ENCODE results near the gene MED8. TPM values are rescaled to one million over a fixed set of nuclear protein-coding genes. Genes with fewer than 3 reads are reported as not detected.

Gene MED8
- 40.8 and 41.6 TPM in 2 replicates for total RNA-seq

GRCh38 chr1:43389326-43390313, at the start of gene MED8, which contains the start of gene SZT2:
Gene MED8, minus strand, starts transcription at chr1:43389800. Its CDS starts 36 bp downstream, at chr1:43389764.
Gene SZT2, plus strand, starts transcription at chr1:43389899. Its CDS starts 70 bp downstream, at chr1:43389969.
- Mint-ChIP-seq H3K4me3 (ENCODE audit: low read depth) (peak within 1 kb of the TSS; percentile 100), H3K4me1 (ENCODE audit: low read depth) (peaks cover 20% of the 10 kb centered on the region), H3K27ac (peak within 1 kb of the TSS; percentile 88), H3K27me3 (ENCODE audit: low read depth) (no peaks in the 10 kb centered on the region), H3K36me3 (ENCODE audit: low read depth) (peaks cover 43% of the 10 kb centered on the region), H3K9me3 (no peaks in the 10 kb centered on the region)
- DNase-seq (ENCODE audit: low spot score), result peak; percentile 91
- intact Hi-C loops (cut with micrococcal nuclease), result loop anchor here (1.0 kb wide), 1 partner anchor 21 kb away; the partner anchor contains the start of gene ELOVL1

- Mint-ChIP-seq H3K4me3 (ENCODE audit: low read depth) (no peak overlapping the region), H3K4me1 (ENCODE audit: low read depth) (no peaks in the 10 kb centered on the region), H3K9me3 (no peaks in the 10 kb centered on the region), H3K36me3 (ENCODE audit: low read depth) (peaks cover 43% of the 10 kb centered on the region), H3K27ac (no peak overlapping the region), H3K27me3 (ENCODE audit: low read depth) (no peaks in the 10 kb centered on the region)
- DNase-seq (ENCODE audit: low spot score), result no peak
- intact Hi-C loops (cut with micrococcal nuclease), result no loop called here
Measured at GRCh38 chr1:43438953-43439581, 49.5 kb upstream of the MED8 start.

- Mint-ChIP-seq H3K4me1 (ENCODE audit: low read depth) (no peaks in the 10 kb centered on the region), H3K4me3 (ENCODE audit: low read depth) (no peak overlapping the region), H3K9me3 (no peaks in the 10 kb centered on the region), H3K27me3 (ENCODE audit: low read depth) (no peaks in the 10 kb centered on the region), H3K36me3 (ENCODE audit: low read depth) (peaks cover 46% of the 10 kb centered on the region), H3K27ac (no peak overlapping the region)
- no peak for DNase-seq (ENCODE audit: low spot score)
- intact Hi-C loops (cut with micrococcal nuclease), result no loop called here
Measured at GRCh38 chr1:43438576-43438952, 49.0 kb upstream of the MED8 start.

GRCh38 chr1:43438006-43438405, 48.4 kb upstream of the MED8 start:
- DNase-seq (ENCODE audit: low spot score), result no peak
- Mint-ChIP-seq H3K27ac (no peak overlapping the region), H3K4me3 (ENCODE audit: low read depth) (no peak overlapping the region), H3K9me3 (no peaks in the 10 kb centered on the region), H3K36me3 (ENCODE audit: low read depth) (peaks cover 49% of the 10 kb centered on the region), H3K4me1 (ENCODE audit: low read depth) (no peaks in the 10 kb centered on the region), H3K27me3 (ENCODE audit: low read depth) (no peaks in the 10 kb centered on the region)
- intact Hi-C loops (cut with micrococcal nuclease), result no loop called here

GRCh38 chr1:43437031-43437973, 47.7 kb upstream of the MED8 start:
- Mint-ChIP-seq H3K27me3 (ENCODE audit: low read depth) (no peaks in the 10 kb centered on the region), H3K9me3 (no peaks in the 10 kb centered on the region), H3K4me1 (ENCODE audit: low read depth) (no peaks in the 10 kb centered on the region), H3K27ac (no peak overlapping the region), H3K4me3 (ENCODE audit: low read depth) (no peak overlapping the region), H3K36me3 (ENCODE audit: low read depth) (peaks cover 53% of the 10 kb centered on the region)
- no peak for DNase-seq (ENCODE audit: low spot score)
- intact Hi-C loops (cut with micrococcal nuclease), result no loop called here

GRCh38 chr1:43436371-43436770, 46.8 kb upstream of the MED8 start:
- Mint-ChIP-seq H3K27ac (no peak overlapping the region), H3K36me3 (ENCODE audit: low read depth) (peaks cover 59% of the 10 kb centered on the region), H3K27me3 (ENCODE audit: low read depth) (no peaks in the 10 kb centered on the region), H3K4me3 (ENCODE audit: low read depth) (no peak overlapping the region), H3K4me1 (ENCODE audit: low read depth) (no peaks in the 10 kb centered on the region), H3K9me3 (no peaks in the 10 kb centered on the region)
- intact Hi-C loops (cut with micrococcal nuclease), result no loop called here
- no peak for DNase-seq (ENCODE audit: low spot score)

GRCh38 chr1:43435146-43436145, 45.8 kb upstream of the MED8 start:
- Mint-ChIP-seq H3K27ac (no peak overlapping the region), H3K36me3 (ENCODE audit: low read depth) (peaks cover 61% of the 10 kb centered on the region), H3K27me3 (ENCODE audit: low read depth) (no peaks in the 10 kb centered on the region), H3K4me1 (ENCODE audit: low read depth) (no peaks in the 10 kb centered on the region), H3K9me3 (no peaks in the 10 kb centered on the region), H3K4me3 (ENCODE audit: low read depth) (no peak overlapping the region)
- DNase-seq (ENCODE audit: low spot score), result no peak
- intact Hi-C loops (cut with micrococcal nuclease), result no loop called here

GRCh38 chr1:43434256-43434655, 44.7 kb upstream of the MED8 start:
- no peaks in the 10 kb centered on the region for H3K9me3 Mint-ChIP-seq
- H3K4me3 Mint-ChIP-seq (ENCODE audit: low read depth), result no peak overlapping the region
- intact Hi-C loops (cut with micrococcal nuclease), result no loop called here
- H3K36me3 Mint-ChIP-seq (ENCODE audit: low read depth), result peaks cover 72% of the 10 kb centered on the region
- H3K27ac Mint-ChIP-seq, result no peak overlapping the region
- H3K27me3 Mint-ChIP-seq (ENCODE audit: low read depth), result no peaks in the 10 kb centered on the region
- DNase-seq (ENCODE audit: low spot score), result no peak
- no peaks in the 10 kb centered on the region for H3K4me1 Mint-ChIP-seq (ENCODE audit: low read depth)

- DNase-seq (ENCODE audit: low spot score), result no peak
- peaks cover 65% of the 10 kb centered on the region for H3K36me3 Mint-ChIP-seq (ENCODE audit: low read depth)
- H3K9me3 Mint-ChIP-seq, result no peaks in the 10 kb centered on the region
- H3K4me1 Mint-ChIP-seq (ENCODE audit: low read depth), result no peaks in the 10 kb centered on the region
- no peak overlapping the region for H3K4me3 Mint-ChIP-seq (ENCODE audit: low read depth)
- H3K27ac Mint-ChIP-seq, result no peak overlapping the region
- intact Hi-C loops (cut with micrococcal nuclease), result no loop called here
- H3K27me3 Mint-ChIP-seq (ENCODE audit: low read depth), result no peaks in the 10 kb centered on the region
Measured at GRCh38 chr1:43432907-43433306, 43.3 kb upstream of the MED8 start.

GRCh38 chr1:43432171-43432860, 42.7 kb upstream of the MED8 start:
- no peaks in the 10 kb centered on the region for H3K4me1 Mint-ChIP-seq (ENCODE audit: low read depth)
- intact Hi-C loops (cut with micrococcal nuclease), result no loop called here
- no peak overlapping the region for H3K4me3 Mint-ChIP-seq (ENCODE audit: low read depth)
- H3K27ac Mint-ChIP-seq, result no peak overlapping the region
- H3K36me3 Mint-ChIP-seq (ENCODE audit: low read depth), result peaks cover 66% of the 10 kb centered on the region
- no peaks in the 10 kb centered on the region for H3K27me3 Mint-ChIP-seq (ENCODE audit: low read depth)
- no peaks in the 10 kb centered on the region for H3K9me3 Mint-ChIP-seq
- no peak for DNase-seq (ENCODE audit: low spot score)

- Mint-ChIP-seq H3K9me3 (no peaks in the 10 kb centered on the region), H3K27ac (no peak overlapping the region), H3K4me1 (ENCODE audit: low read depth) (no peaks in the 10 kb centered on the region), H3K4me3 (ENCODE audit: low read depth) (no peak overlapping the region), H3K36me3 (ENCODE audit: low read depth) (peaks cover 73% of the 10 kb centered on the region), H3K27me3 (ENCODE audit: low read depth) (no peaks in the 10 kb centered on the region)
- intact Hi-C loops (cut with micrococcal nuclease), result no loop called here
- DNase-seq (ENCODE audit: low spot score), result no peak
Measured at GRCh38 chr1:43431676-43432075, 42.1 kb upstream of the MED8 start.

Data from activated T-helper 2 cell treated with anti-CD3 and anti-CD28 coated beads, Interferon-gamma antibody, Interleukin-2, Interleukin-4, amounts not matched to agents 10 μg/mL and 5 μg/mL and 100 μg/mL, durations not matched to agents 14 hours and 24 hours and 36 hours (primary cell).